ENCODE data around the gene CYYR1.
A peak's percentile ranks its signal among the peaks of the same experiment; 100 is the strongest.

Gene CYYR1

DNA sequence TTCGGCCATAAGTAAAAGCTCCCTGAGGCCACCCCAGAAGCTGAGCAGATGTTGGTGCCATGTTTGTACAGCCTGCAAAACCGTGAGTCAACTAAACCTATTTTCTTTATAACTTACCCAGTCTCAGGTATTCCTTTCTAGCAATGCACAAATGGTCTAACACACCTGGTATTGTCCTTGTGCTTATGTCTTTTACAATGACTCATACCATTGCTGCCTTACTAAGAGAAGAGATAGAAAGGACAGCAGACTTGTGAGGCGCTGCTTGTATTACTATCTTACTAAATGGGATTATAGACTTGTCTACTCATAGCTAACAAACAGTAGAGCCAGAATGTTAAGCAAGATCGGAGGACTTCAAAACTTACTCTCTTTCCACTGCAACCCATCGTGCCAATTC lies 18.5 kb upstream of the CYYR1 start:
- Histone ChIP-seq H3K4me1 (ENCODE audit: control insufficient read depth in 1 of 2, insufficient read depth in 2 of 2, low read length in 2 of 2) (no peaks in the 10 kb centered on the region), H2AFZ (ENCODE audit: insufficient read depth, low read length, poor library complexity) (no peak overlapping the region), H4K91ac (ENCODE audit: low read depth, low read length) (no peak overlapping the region), H2AK5ac (ENCODE audit: low read length) (no peak overlapping the region), H3K36me3 (ENCODE audit: control insufficient read depth in 1 of 2, insufficient read depth in 2 of 2, low read length in 2 of 2) (no peaks in the 10 kb centered on the region), H4K8ac (ENCODE audit: low read depth, low read length) (no peak overlapping the region), H3K4me2 (ENCODE audit: low read length) (no peak overlapping the region), H3K23ac (ENCODE audit: low read length) (no peak overlapping the region), H3K27ac (ENCODE audit: low read depth, low read length) (no peak overlapping the region), H3K14ac (ENCODE audit: low read length) (no peak overlapping the region), H3K79me1 (ENCODE audit: low read length) (no peaks in the 10 kb centered on the region), H2BK5ac (ENCODE audit: low read depth, low read length, poor library complexity) (no peak overlapping the region), H3K4ac (ENCODE audit: low read depth, low read length) (no peak overlapping the region), H4K12ac (ENCODE audit: low read depth, low read length) (no peak overlapping the region), H3K18ac (ENCODE audit: low read length) (no peak overlapping the region), H3K79me2 (ENCODE audit: control insufficient read depth, insufficient read depth, low read length, poor library complexity) (no peaks in the 10 kb centered on the region), H3K9ac (ENCODE audit: low read length) (no peak overlapping the region), H2BK120ac (ENCODE audit: insufficient read depth, low read length, poor library complexity) (no peak overlapping the region), H3K9me3 (ENCODE audit: insufficient read depth, low read depth, low read length) (no peaks in the 10 kb centered on the region), H2BK12ac (ENCODE audit: low read length) (no peak overlapping the region), H3K27me3 (ENCODE audit: insufficient read depth, low read length) (no peaks in the 10 kb centered on the region), H3K4me3 (ENCODE audit: low read depth, low read length) (no peak overlapping the region)
- DNase-seq, result no peak
- no CpG with 5 or more reads among the region's 5 CpGs for WGBS (ENCODE audit: extremely low coverage, insufficient coverage, insufficient read length)

- H3K9me3 ChIP-seq (ENCODE audit: insufficient read depth, low read depth, low read length), result no peaks in the 10 kb centered on the region
- H3K9ac ChIP-seq (ENCODE audit: low read length), result no peak overlapping the region
- no peak overlapping the region for H4K8ac ChIP-seq (ENCODE audit: low read depth, low read length)
- WGBS (ENCODE audit: extremely low coverage, insufficient coverage, insufficient read length), result no CpG with 5 or more reads among the region's 7 CpGs
- no peak for DNase-seq
- H3K36me3 ChIP-seq (ENCODE audit: control insufficient read depth in 1 of 2, insufficient read depth in 2 of 2, low read length in 2 of 2), result no peaks in the 10 kb centered on the region
- H3K27ac ChIP-seq (ENCODE audit: low read depth, low read length), result no peak overlapping the region
- H3K4me2 ChIP-seq (ENCODE audit: low read length), result no peak overlapping the region
- H3K4me1 ChIP-seq (ENCODE audit: control insufficient read depth in 1 of 2, insufficient read depth in 2 of 2, low read length in 2 of 2), result no peaks in the 10 kb centered on the region
- H2BK12ac ChIP-seq (ENCODE audit: low read length), result no peak overlapping the region
- no peak overlapping the region for H3K18ac ChIP-seq (ENCODE audit: low read length)
- H4K91ac ChIP-seq (ENCODE audit: low read depth, low read length), result no peak overlapping the region
- no peak overlapping the region for H2AK5ac ChIP-seq (ENCODE audit: low read length)
- H2BK120ac ChIP-seq (ENCODE audit: insufficient read depth, low read length, poor library complexity), result no peak overlapping the region
- H3K27me3 ChIP-seq (ENCODE audit: insufficient read depth, low read length), result no peaks in the 10 kb centered on the region
- no peak overlapping the region for H3K23ac ChIP-seq (ENCODE audit: low read length)
- no peaks in the 10 kb centered on the region for H3K79me2 ChIP-seq (ENCODE audit: control insufficient read depth, insufficient read depth, low read length, poor library complexity)
- no peak overlapping the region for H3K4me3 ChIP-seq (ENCODE audit: low read depth, low read length)
- H3K4ac ChIP-seq (ENCODE audit: low read depth, low read length), result no peak overlapping the region
- no peak overlapping the region for H3K14ac ChIP-seq (ENCODE audit: low read length)
- no peak overlapping the region for H2BK5ac ChIP-seq (ENCODE audit: low read depth, low read length, poor library complexity)
- H4K12ac ChIP-seq (ENCODE audit: low read depth, low read length), result no peak overlapping the region
- no peak overlapping the region for H2AFZ ChIP-seq (ENCODE audit: insufficient read depth, low read length, poor library complexity)
- H3K79me1 ChIP-seq (ENCODE audit: low read length), result no peaks in the 10 kb centered on the region
These were observed 15.4 kb upstream of the CYYR1 start for GRCh38 chr21:26588446-26588845.

GRCh38 chr21:26587736-26588201 lies 14.7 kb upstream of the CYYR1 start:
- Histone ChIP-seq H3K36me3 (ENCODE audit: control insufficient read depth in 1 of 2, insufficient read depth in 2 of 2, low read length in 2 of 2) (no peaks in the 10 kb centered on the region), H4K8ac (ENCODE audit: low read depth, low read length) (no peak overlapping the region), H2BK5ac (ENCODE audit: low read depth, low read length, poor library complexity) (no peak overlapping the region), H4K91ac (ENCODE audit: low read depth, low read length) (no peak overlapping the region), H3K14ac (ENCODE audit: low read length) (no peak overlapping the region), H3K27me3 (ENCODE audit: insufficient read depth, low read length) (no peaks in the 10 kb centered on the region), H3K79me1 (ENCODE audit: low read length) (no peaks in the 10 kb centered on the region), H2AK5ac (ENCODE audit: low read length) (no peak overlapping the region), H4K12ac (ENCODE audit: low read depth, low read length) (no peak overlapping the region), H3K9ac (ENCODE audit: low read length) (no peak overlapping the region), H2AFZ (ENCODE audit: insufficient read depth, low read length, poor library complexity) (no peak overlapping the region), H3K27ac (ENCODE audit: low read depth, low read length) (no peak overlapping the region), H3K18ac (ENCODE audit: low read length) (no peak overlapping the region), H3K9me3 (ENCODE audit: insufficient read depth, low read depth, low read length) (no peaks in the 10 kb centered on the region), H3K4ac (ENCODE audit: low read depth, low read length) (no peak overlapping the region), H3K4me1 (ENCODE audit: control insufficient read depth in 1 of 2, insufficient read depth in 2 of 2, low read length in 2 of 2) (no peaks in the 10 kb centered on the region), H3K23ac (ENCODE audit: low read length) (no peak overlapping the region), H3K4me2 (ENCODE audit: low read length) (no peak overlapping the region), H2BK12ac (ENCODE audit: low read length) (no peak overlapping the region), H2BK120ac (ENCODE audit: insufficient read depth, low read length, poor library complexity) (no peak overlapping the region), H3K4me3 (ENCODE audit: low read depth, low read length) (no peak overlapping the region), H3K79me2 (ENCODE audit: control insufficient read depth, insufficient read depth, low read length, poor library complexity) (no peaks in the 10 kb centered on the region)
- WGBS (ENCODE audit: extremely low coverage, insufficient coverage, insufficient read length), result no CpG with 5 or more reads among the region's 9 CpGs
- DNase-seq, result peak in 1 of 2 donors; percentile 38

GRCh38 chr21:26583769-26584168 lies 10.7 kb upstream of the CYYR1 start:
- Histone ChIP-seq H2BK12ac (ENCODE audit: low read length) (no peak overlapping the region), H3K27ac (ENCODE audit: low read depth, low read length) (no peak overlapping the region), H4K8ac (ENCODE audit: low read depth, low read length) (no peak overlapping the region), H2BK120ac (ENCODE audit: insufficient read depth, low read length, poor library complexity) (no peak overlapping the region), H3K14ac (ENCODE audit: low read length) (no peak overlapping the region), H3K18ac (ENCODE audit: low read length) (no peak overlapping the region), H4K91ac (ENCODE audit: low read depth, low read length) (no peak overlapping the region), H3K27me3 (ENCODE audit: insufficient read depth, low read length) (no peaks in the 10 kb centered on the region), H3K79me2 (ENCODE audit: control insufficient read depth, insufficient read depth, low read length, poor library complexity) (no peaks in the 10 kb centered on the region), H3K9me3 (ENCODE audit: insufficient read depth, low read depth, low read length) (no peaks in the 10 kb centered on the region), H2AK5ac (ENCODE audit: low read length) (no peak overlapping the region), H3K79me1 (ENCODE audit: low read length) (no peaks in the 10 kb centered on the region), H3K23ac (ENCODE audit: low read length) (no peak overlapping the region), H2BK5ac (ENCODE audit: low read depth, low read length, poor library complexity) (no peak overlapping the region), H3K4me3 (ENCODE audit: low read depth, low read length) (no peak overlapping the region), H3K4me1 (ENCODE audit: control insufficient read depth in 1 of 2, insufficient read depth in 2 of 2, low read length in 2 of 2) (no peaks in the 10 kb centered on the region), H3K36me3 (ENCODE audit: control insufficient read depth in 1 of 2, insufficient read depth in 2 of 2, low read length in 2 of 2) (no peaks in the 10 kb centered on the region), H2AFZ (ENCODE audit: insufficient read depth, low read length, poor library complexity) (no peak overlapping the region), H3K9ac (ENCODE audit: low read length) (no peak overlapping the region), H3K4ac (ENCODE audit: low read depth, low read length) (no peak overlapping the region), H4K12ac (ENCODE audit: low read depth, low read length) (no peak overlapping the region), H3K4me2 (ENCODE audit: low read length) (no peak overlapping the region)
- no CpG with 5 or more reads among the region's 3 CpGs for WGBS (ENCODE audit: extremely low coverage, insufficient coverage, insufficient read length)
- DNase-seq, result no peak
